ENCODE measurements around the gene SLX9.

GRCh38 chr21:44926331-44927101 is 13.3 kb upstream of the SLX9 start:
- TF ChIP-seq CTCF (IDR thresholded peaks at IDR 0.05) (no peak), ZFX (IDR thresholded peaks at IDR 0.05; ENCODE audit: borderline replicate concordance) (no peak)
